ENCODE data around the gene FERMT1.

DNA sequence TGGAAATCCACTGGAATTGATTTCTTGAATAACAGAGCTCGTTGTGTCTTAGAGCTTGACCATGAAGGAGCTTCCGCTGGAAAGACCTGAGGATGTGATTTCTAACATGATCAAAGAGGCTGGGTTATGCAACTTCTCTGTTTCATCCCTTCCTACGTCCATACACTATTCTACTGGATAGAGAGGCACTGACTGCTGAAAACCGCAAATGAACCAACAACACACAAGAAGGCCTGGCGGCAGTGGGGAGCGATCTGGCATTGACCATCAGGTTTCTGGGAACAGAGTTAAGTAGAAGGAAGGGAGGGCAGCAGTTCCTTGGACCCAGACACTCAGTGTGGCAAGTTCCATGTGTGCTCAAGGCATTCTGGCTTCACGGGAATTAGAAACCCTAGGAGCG lies 82.3 kb downstream of the FERMT1 start:
- TF ChIP-seq, protein P1, sequence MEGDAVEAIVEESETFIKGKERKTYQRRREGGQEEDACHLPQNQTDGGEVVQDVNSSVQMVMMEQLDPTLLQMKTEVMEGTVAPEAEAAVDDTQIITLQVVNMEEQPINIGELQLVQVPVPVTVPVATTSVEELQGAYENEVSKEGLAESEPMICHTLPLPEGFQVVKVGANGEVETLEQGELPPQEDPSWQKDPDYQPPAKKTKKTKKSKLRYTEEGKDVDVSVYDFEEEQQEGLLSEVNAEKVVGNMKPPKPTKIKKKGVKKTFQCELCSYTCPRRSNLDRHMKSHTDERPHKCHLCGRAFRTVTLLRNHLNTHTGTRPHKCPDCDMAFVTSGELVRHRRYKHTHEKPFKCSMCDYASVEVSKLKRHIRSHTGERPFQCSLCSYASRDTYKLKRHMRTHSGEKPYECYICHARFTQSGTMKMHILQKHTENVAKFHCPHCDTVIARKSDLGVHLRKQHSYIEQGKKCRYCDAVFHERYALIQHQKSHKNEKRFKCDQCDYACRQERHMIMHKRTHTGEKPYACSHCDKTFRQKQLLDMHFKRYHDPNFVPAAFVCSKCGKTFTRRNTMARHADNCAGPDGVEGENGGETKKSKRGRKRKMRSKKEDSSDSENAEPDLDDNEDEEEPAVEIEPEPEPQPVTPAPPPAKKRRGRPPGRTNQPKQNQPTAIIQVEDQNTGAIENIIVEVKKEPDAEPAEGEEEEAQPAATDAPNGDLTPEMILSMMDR (IDR thresholded peaks at IDR 0.05) = no peak
- no peak for TF ChIP-seq POLR2A (IDR thresholded peaks at IDR 0.05)

All from adrenal gland (tissue), 5 donors.